ENCODE measurements around the gene MFAP1.
"Not testable (repeated sequence)": the region's sequence is repeated elsewhere in the genome, so short reads cannot be mapped to it uniquely, and the experiment has no call there.

Gene MFAP1

DNA sequence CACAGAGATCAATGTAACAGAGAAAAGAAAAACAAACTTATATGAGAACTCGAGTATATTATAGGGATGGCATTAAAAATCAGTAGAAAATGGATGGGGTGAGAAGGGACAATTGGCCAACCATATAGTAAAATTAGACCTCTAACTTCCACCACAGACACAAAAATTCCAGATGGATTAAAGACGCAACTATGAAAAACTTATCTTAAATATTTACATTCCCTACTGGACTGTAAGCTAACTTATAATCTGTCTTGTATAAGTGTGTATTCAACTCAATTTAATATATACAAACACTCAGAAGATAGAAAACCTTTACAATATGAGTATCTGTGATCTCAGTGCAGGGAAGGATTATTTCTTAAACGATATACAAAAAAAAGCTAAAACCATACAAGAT lies 3.0 kb downstream of the MFAP1 start:
- DNase-seq, result no peak

DNA sequence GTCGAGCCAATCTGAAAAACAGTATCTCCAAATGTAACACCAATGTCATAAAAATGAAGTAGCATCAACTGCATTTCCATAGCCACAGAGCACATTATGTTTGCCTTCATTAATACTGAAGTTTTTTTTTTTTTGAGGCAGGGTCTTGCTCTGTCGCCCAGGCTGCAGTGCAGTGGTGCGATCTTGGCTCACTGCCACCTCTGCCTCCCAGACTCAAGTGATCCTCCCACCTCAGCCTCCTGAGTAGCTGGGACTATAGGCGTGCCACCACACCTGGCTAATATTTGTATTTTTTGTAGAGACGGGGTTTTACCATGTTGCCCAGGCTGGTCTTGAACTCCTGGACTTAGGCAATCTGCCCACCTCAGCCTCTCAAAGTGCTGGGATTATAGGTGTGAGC lies 9.4 kb downstream of the MFAP1 start:
- not testable (repeated sequence) for DNase-seq

DNA sequence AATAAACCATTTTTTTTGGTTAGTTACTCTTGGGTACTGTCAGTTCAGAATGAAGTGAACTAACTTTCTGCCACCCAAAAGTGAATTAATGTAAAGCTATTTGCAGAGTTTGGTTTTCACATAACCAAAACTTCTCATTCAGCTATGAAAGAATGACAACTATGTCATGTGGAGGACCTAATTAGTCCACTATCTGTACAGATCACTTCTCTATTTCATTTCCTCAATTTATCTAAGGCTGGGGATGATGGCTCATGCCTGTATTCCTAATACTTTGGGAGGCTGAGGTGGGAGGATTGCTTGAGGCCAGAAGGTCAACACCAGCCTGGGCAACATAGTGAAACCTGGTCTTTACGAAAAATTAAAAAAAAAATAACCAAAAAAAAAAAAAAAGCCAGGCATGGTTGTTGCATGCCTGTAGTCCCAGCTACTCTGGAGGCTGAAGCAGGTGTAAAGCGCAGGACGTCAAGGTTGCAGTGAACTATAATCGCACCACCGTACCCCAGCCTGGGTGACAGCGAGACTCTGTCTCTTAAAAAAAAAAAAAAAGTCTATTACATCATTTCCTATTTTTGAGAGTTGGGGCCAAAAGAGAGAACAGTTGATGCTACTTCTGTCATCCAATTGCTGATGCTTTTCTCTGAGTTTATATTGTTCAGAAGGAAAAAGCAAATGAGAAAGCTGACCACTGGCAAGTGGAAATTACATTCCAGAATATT lies 15.4 kb downstream of the MFAP1 start:
- DNase-seq, result peak in 1 of 2 donors; percentile 48

DNA sequence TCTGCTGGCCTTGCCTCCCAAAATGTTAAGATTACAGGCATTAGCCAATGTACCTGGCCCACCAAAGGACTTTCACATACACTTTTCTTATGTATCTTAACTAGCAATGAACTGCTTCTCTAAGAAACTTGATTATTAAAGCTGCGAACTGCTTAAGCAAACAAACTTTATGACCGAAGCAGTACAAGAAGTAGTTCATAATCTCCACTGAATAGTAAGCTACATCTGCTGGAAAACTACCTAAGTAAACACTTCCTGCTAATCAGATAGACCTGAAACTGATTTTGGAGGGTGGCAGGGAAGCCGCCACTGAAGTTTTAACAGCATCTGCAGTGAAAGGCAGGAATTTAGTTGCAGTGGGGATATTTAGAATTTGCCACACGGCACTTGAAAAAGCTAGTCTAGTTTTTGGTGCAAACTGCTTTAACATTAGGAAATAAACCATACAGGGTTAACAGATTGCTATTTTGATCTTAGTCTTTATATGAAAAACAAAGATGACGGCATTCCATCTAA lies 16.0 kb downstream of the MFAP1 start:
- no peak for DNase-seq

DNA sequence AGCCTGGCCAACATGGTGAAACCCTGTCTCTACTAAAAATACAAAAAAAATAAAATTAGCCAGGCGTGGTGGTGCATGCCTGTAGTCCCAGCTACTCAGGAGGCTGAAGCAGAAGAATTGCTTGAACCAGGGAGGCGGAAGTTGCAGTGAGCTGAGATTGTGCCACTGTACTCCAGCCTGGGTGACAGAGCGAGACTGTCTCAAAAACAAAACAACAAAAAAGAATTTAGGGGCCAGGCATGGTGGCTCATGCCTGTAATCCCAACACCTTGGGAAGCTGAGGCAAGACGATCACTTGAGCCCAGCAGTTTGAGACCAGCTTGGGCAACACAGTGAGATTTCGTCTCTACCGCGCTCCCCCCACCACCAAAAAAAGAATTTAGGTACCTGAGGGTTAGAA lies 21.8 kb downstream of the MFAP1 start:
- not testable (repeated sequence) for DNase-seq

DNA sequence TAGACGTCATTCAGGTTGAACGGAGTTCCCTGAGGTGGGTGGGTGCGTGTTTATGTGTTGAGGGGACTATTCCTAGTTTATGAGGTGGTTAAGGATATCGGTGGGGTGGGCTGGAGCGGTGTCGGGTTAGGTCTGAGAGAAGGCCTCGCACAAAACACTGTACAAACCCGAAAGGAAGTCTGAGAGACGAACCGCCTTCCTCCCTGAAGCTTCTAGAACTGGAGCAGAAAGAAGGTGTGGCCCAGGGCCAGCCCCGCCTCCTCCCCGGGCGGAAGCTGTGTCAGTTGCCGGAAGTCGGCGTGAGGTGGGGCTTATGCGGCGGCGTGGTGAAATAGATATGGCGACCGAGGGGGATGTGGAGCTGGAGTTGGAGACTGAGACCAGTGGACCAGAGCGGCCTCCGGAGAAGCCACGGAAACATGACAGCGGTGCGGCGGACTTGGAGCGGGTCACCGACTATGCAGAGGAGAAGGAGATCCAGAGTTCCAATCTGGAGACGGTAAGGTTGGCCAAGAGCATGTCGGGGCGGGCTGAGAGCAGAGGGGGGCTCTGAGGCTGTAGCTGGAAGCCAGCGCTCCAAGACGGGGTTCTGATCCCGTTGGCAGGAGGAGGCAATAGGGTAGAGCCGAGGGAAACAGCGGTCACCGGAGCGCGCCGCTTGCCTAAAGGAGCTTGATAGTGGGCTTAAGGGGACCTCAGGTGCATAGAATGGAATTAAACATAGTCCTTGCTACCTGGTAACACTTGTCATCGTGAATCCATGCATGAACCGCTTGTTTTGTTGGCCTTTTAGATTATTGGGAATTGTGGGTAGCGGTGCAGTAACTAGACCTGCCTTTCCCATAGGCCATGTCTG lies 24.0 kb downstream of the MFAP1 start, which contains the start of gene HYPK:
HYPK (plus strand) TSS at position 314 of the 856 bp plus-strand sequence; CDS start at position 338, 24 bp downstream.
- peak; percentile 92 to 94 for DNase-seq

DNA sequence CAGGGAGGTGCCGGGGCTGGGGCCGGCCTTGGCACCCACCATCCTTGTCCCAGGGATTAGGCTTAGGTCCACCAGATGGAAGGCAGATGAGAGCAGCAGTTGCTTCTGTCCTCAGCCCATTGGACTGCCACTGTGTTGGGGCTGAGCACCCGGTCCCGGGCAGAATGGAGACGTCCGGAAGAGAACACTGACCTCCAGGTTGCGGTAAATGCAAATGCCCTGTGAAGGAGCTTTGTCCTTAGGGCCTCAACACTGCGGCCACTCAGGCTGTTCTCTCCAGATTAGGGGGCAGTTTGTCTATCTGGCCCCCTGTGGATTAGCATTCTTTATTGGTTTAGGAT lies 24.6 kb downstream of the MFAP1 start, which contains the start of gene SERINC4:
SERINC4 (minus strand) TSS at position 276 of the 341 bp plus-strand sequence; CDS start at position 42, 234 bp downstream.
- no peak for DNase-seq

DNA sequence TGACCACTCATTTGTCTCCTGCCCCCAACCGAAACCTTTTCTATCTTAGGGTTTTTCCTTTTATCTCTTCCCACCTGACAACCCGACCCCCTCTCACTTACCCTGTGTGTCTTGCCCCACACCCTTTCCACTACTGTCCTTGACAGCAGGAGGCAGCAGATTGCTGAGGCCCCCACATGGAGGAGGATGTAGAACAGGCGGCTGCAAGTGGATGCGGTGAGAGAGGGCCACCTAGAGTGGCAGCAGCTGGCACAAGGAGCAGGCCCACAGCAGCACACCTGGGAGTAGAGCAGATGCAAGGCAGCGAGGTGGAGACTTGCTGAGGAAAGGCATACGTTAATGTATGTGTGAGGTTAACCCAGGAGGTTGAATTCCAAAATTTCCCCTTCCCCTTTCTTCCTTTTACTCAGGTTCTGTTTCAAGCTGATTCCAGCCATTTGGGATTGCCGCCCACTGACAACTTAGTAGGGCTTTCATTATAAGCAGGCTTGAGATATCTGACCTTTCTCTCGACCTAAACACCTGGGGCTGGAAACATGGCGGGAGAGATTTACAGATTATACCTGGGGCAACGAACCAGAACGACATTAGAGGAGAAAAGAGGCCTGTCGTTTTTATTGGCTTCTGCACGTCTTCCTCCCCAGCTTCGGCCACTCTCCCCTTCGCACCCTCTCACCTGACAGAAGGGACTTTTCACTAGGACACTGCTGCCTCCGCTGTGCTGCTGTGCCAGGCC lies 25.1 kb downstream of the MFAP1 start:
- DNase-seq, result no peak

DNA sequence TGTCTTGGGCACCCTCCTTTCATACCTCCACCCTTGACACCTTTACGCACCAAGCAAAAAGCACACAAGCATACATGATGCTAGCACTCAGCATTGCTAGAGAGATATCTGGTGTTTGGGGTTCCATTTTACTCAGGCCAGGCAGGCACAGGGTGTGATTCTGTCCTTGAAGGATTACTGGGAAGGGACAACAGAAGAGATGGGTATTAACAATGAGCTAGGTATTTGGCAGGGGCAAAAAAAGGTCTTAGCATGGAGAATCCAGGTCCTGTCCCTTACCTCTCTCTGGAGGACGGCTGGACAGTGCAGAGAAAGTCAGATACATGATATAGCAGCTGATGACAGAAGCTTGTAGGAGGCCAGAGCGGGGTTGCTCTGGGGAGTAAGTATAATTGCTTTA lies 27.9 kb downstream of the MFAP1 start:
- DNase-seq, result no peak

DNA sequence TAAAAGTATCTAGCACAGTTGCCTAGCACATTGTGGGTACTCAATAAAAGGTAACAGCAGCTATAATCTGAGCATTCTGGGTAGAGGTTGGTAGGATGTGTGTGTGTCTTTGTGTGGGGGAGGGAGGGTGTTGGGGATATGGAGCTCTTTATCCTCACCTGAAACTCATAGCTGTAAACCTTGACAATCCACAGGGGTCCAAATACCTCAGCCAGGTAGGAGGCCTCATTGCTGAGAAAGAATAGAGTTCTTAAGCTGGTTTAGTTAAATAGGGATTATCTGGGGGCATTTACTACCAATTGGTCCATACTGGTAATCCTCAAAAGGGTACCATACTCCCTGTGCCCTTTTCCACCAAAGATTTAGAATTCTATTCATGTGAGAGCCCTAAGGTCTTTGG lies 28.5 kb downstream of the MFAP1 start:
- DNase-seq, result no peak

DNA sequence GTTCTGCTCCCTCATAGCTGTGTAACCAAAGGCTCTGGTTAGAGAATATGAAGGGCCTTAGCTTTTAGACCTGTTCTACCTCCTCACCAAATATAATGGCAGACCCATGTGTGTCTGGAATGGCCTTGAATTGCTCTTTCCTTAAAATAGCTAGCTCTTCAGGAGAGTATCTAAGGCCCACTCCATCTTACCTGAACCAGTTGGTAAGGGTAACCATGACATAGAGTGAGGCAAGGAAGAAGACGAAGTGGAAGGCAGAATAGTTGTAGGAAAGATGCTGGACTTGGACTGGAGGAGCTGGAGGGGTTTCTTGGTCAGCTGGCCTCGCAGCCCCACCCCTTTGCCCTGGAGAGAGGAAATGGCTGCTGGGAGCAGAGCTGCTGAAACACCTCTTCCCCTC lies 29.3 kb downstream of the MFAP1 start:
- no peak for DNase-seq

DNA sequence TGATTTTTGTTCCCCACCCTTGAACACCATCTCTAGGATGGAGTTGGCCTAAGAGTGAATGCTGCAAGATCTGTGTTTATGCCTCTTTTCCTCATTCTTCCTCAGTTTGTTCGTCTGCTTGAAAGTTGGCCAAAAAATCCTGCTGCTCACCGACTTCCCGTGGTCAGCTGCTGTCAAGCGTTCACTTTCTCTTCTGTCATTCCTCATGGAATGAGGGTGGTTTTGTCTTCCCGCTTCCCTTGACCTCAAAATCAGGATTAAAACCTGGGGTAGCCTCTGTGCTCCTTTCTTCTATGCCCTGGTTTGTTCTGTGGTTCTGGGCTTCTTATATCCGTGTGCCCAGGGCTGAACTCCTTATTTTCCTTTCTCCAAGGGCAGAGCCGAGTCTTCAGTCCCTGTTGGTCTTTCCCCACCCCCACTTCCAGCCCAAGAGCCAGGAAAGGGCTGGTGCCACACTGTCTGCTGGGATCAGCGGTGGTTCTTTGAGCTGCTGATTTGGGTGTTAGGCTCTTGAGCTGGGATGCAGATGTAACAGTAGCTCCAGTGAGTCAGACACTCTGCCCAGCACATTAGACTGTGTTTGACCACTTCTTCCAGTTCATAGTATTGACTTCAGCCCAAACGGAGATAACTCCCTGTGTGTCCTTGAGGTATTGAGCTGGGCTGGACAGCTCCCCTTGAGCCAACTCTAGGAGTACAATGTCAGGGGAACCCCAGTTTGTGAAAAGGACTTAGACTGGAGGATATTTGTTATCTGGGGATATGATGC lies 30.0 kb downstream of the MFAP1 start:
- DNase-seq, result no peak

DNA sequence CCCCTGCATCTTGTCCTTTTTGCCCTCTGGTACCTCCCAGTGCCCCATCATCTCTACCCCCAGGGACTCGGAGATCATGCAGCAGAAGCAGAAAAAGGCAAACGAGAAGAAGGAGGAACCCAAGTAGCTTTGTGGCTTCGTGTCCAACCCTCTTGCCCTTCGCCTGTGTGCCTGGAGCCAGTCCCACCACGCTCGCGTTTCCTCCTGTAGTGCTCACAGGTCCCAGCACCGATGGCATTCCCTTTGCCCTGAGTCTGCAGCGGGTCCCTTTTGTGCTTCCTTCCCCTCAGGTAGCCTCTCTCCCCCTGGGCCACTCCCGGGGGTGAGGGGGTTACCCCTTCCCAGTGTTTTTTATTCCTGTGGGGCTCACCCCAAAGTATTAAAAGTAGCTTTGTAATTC lies 30.8 kb downstream of the MFAP1 start:
- DNase-seq, result no peak

DNA sequence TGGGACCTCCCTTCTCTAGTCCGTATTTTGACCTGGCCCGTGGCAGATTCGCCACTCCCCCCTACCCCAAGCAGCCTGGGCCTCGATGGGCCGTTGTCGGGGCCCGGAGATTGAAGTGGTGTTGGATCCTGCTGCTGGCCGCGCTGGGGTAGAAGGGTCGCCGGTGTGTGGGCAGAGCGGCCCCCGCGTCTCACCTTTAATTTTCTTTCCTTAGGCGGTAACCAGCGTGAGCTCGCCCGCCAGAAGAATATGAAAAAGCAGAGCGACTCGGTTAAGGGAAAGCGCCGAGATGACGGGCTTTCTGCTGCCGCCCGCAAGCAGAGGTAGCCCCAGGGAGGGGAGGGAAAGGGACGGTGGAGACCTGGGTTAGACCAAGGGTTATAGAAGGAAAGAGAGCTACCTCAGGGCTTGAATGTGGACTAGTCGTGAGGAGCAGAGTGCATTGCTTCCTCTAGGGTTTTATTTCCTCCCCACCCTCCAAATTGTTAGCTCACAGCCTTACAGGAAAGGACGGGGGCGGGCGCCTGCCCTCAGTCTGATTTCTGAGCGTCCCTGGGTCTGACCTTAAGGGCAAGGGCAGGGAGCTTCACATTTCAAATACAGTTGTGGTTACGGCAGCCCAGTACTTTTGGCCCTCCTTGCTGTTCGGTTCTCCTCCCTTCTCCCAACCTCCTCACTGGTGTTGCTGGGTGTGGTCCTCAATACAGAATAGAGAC lies 31.6 kb downstream of the MFAP1 start:
- DNase-seq, result peak; percentile 41 to 63

DNA sequence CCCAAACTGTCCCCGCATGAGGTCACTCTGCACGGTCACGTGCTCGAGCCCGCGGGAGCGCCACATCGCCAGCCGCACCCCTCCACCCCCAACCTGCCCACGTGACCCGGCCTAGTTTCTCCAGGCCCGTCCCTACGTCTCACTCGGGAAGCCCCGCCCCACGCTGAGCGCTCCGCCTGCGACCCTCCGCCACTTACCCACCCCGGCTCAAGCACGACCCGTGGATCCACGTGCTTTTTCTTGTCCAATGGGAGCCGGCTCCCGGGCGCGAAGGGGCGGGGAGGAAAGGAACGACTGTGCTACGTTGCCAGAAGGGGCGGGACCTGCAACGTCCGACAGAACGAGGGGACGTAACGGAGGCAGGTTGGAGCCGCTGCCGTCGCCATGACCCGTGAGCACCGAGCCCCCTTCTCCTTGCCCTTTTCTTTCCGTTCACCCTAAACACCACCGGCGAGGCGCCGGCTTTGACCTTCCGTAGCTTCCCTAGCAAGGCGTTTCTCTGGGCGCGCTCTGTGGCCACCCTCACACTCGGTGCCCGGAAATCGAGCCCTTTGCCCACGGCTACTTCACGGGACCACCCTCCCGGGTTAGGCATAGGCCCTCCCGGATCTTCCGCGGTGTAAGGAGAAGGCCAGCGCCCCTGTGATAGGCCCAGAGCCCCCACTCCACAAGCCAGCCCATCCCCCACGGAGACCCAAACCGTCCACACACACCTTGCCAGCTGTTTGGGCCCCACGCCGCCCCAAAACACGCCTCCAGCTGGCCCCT lies 32.3 kb downstream of the MFAP1 start, which contains the start of gene SERF2:
SERF2 (plus strand) TSS at position 328 of the 768 bp plus-strand sequence; CDS start at position 385, 57 bp downstream.
- peak; percentile 100 for DNase-seq

DNA sequence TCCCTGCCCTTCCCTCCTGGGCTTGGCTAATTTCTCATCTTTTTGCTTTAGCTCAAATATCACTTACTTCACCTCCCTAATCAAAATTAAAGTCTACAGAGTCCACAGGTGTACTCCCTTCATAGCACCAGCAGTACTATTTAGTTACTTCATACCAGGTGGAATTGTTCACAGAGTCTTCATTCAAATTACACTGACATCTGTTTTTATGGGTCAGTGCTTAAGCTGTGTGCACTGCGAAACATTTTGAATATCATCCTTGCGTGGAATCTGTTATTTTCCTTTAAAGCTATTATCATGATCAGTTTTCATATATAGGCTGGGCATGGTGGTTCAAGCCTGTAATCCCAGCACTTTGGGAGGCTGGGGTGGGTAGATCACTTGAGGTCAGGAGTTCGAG lies 35.1 kb downstream of the MFAP1 start:
- no peak for DNase-seq

DNA sequence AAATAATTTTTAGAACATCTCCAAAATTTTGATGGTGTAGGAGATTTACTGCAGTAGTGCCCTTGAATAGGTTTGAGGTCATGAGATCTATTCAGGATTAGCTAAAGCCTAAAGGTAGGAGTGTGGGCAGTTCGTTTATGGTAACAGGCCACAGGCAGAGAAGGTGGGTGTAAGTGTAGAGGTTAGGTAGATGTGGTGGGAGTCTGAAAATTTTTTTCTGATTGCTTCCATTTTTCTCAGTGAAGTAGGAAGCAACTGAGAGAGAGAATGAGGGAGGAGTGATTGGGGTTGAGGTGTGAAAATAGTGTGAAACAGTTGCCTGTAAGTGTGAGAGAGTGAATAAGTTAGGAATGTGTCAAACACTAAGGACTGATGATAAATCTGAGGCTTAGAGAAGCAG lies 45.5 kb downstream of the MFAP1 start:
- no peak for DNase-seq

DNA sequence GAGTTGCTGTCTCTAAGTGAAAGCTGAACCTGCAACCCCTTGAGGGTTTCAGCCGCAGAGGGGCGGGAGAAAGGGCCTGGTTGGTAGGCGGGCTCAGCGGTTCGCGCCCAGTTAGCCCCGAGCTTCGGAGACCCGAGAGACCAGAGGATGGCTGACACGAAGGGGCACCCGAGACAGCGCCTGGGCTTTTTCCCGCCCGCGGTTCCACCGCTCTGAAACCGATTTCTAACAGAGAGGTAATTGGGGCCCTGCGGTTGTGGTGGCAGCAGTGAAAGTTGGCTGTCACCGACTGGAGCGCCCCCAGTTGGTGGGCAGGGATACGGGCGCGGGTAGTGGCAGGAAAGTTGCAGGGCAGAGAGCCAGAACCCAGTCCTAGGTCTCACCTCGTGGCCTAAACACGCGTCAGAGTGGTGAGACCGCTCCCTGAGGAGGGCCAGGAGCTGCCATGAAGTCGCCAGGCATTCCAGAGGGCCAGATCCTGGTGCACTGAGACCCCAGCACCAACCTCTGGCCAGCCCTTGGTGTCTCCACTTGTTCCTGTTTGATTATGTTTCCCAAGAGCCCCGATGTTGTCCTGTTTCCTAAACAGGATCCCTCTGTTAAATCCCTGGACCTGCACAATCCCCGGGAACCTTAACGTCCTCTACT lies 47.1 kb downstream of the MFAP1 start:
- DNase-seq, result peak; percentile 79 to 87

DNA sequence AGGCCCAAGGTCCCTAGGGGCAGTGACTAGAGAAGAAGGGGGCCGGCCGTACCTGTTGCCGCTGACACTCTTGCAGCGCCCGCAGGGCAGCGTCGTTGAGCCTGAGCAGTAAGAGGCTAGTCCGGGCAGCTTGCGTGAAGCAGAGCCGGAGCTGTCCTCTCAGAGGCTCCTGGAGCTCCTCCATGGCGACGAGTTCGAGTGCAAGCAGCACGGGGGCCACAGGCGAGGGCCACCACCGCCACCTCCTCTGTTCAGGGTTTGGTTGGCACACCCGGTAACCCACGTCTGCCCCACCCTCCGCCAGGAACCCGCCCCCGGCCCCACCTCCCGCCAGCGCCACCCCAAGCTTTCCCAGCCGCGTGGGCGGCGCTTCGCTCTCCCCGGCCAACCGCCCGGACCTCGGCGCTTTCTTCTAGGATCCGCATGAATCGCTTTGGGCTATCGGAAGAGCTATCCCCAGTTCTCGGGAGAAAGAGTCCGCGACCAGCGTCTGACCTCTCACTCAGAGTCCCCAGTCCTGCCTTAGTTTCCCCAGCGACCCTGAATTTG lies 47.7 kb downstream of the MFAP1 start, which contains the start of gene ELL3:
ELL3 (minus strand) TSS at position 249 of the 549 bp plus-strand sequence; CDS start at position 184, 65 bp downstream.
- DNase-seq, result peak; percentile 74 to 81

Measured in CD4-positive, alpha-beta T cell treated with Interferon alpha-2 for 1 hour (primary cell).